ENCODE results near the gene FRS2.

Gene FRS2

GRCh38 chr12:69616025-69616424, 145.8 kb downstream of the FRS2 start:
- TF ChIP-seq CTCF (IDR thresholded peaks at IDR 0.05; ENCODE audit: low read depth, low read length, missing control alignments) = no peak
- in situ Hi-C loops (cut with HindIII; ENCODE audit: low sequenced_read_pairs) = no loop called here
- no peak for DNase-seq (ENCODE audit: low read depth)
- H3K4me3 ChIP-seq (ENCODE audit: low read depth, low read length) = no peak overlapping the region

- no peak overlapping the region for H3K4me3 ChIP-seq (ENCODE audit: low read depth, low read length)
- TF ChIP-seq CTCF (IDR thresholded peaks at IDR 0.05; ENCODE audit: low read depth, low read length, missing control alignments) = no peak
- in situ Hi-C loops (cut with HindIII; ENCODE audit: low sequenced_read_pairs) = no loop called here
- DNase-seq (ENCODE audit: low read depth) = peak; percentile 6
Measured at GRCh38 chr12:69619050-69619449, 148.9 kb downstream of the FRS2 start.

- H3K4me3 ChIP-seq (ENCODE audit: low read depth, low read length) = no peak overlapping the region
- no peak for DNase-seq (ENCODE audit: low read depth)
- in situ Hi-C loops (cut with HindIII; ENCODE audit: low sequenced_read_pairs) = no loop called here
- TF ChIP-seq CTCF (IDR thresholded peaks at IDR 0.05; ENCODE audit: low read depth, low read length, missing control alignments) = no peak
Measured at GRCh38 chr12:69620077-69620476, 149.9 kb downstream of the FRS2 start.

- in situ Hi-C loops (cut with HindIII; ENCODE audit: low sequenced_read_pairs) = no loop called here
- no peak for TF ChIP-seq CTCF (IDR thresholded peaks at IDR 0.05; ENCODE audit: low read depth, low read length, missing control alignments)
Measured at GRCh38 chr12:69620921-69621320, 150.7 kb downstream of the FRS2 start.

GRCh38 chr12:69621551-69621950, 151.4 kb downstream of the FRS2 start:
- no peak overlapping the region for H3K4me3 ChIP-seq (ENCODE audit: low read depth, low read length)
- in situ Hi-C loops (cut with HindIII; ENCODE audit: low sequenced_read_pairs) = no loop called here
- no peak for TF ChIP-seq CTCF (IDR thresholded peaks at IDR 0.05; ENCODE audit: low read depth, low read length, missing control alignments)
- no peak for DNase-seq (ENCODE audit: low read depth)

More at GRCh38 chr12:69620921-69621320, 150.7 kb downstream of the FRS2 start:
- DNase-seq (ENCODE audit: low read depth) = no peak
- H3K4me3 ChIP-seq (ENCODE audit: low read depth, low read length) = no peak overlapping the region

- in situ Hi-C loops (cut with HindIII; ENCODE audit: low sequenced_read_pairs) = no loop called here
- no peak overlapping the region for H3K4me3 ChIP-seq (ENCODE audit: low read depth, low read length)
- TF ChIP-seq CTCF (IDR thresholded peaks at IDR 0.05; ENCODE audit: low read depth, low read length, missing control alignments) = no peak
- DNase-seq (ENCODE audit: low read depth) = no peak
Measured at GRCh38 chr12:69623970-69624369, 153.8 kb downstream of the FRS2 start.

- H3K4me3 ChIP-seq (ENCODE audit: low read depth, low read length) = no peak overlapping the region
- DNase-seq (ENCODE audit: low read depth) = no peak
- no peak for TF ChIP-seq CTCF (IDR thresholded peaks at IDR 0.05; ENCODE audit: low read depth, low read length, missing control alignments)
- in situ Hi-C loops (cut with HindIII; ENCODE audit: low sequenced_read_pairs) = no loop called here
Measured at GRCh38 chr12:69627501-69627900, 157.3 kb downstream of the FRS2 start.

All from astrocyte of the cerebellum (primary cell).